CD8-positive, alpha-beta memory T cell (primary cell): Measurements from ENCODE around the gene IARS1. TPM values are rescaled to one million over a fixed set of nuclear protein-coding genes. Genes with fewer than 3 reads are reported as not detected.
A peak's percentile ranks its signal among the peaks of the same experiment; 100 is the strongest.

Experiments
- CTCF ChIA-PET: fragments of 350-600 bp; sonication (Branson Sonifier 250); formaldehyde crosslinking; loops from one replicate; lab custom pipeline; 2021; ENCODE audit warnings: antibody characterized with exemption; lab: Charles Lee
- POLR2A ChIA-PET: fragments of 350-600 bp; sonication (Branson Sonifier 250); formaldehyde crosslinking; loops from one replicate; lab custom pipeline; 2021; ENCODE audit warnings: antibody characterized with exemption; lab: Charles Lee
- DNase-seq, 5 donors: peaks; one replicate each; pipeline versions ENCODE4 v3.0.0 to v3.0.0-alpha.2; 2020 to 2022; ENCODE audit warnings: mixed read lengths in 1 of 5
- H3K27ac ChIP-seq: one replicate; pipeline ENCODE4 v1.7.0; 2013; ENCODE audit warnings: low read depth, mild to moderate bottlenecking, low read length, moderate library complexity
- H3K27me3 ChIP-seq: 2 replicates; pipeline ENCODE4 v1.7.0; 2013; ENCODE audit warnings: low read length, mild to moderate bottlenecking; ENCODE audit not compliant: insufficient read depth, poor library complexity, severe bottlenecking
- H3K36me3 ChIP-seq: 2 replicates; pipeline ENCODE4 v1.7.0; 2013; ENCODE audit warnings: mild to moderate bottlenecking, low read length, moderate library complexity; ENCODE audit not compliant: insufficient read depth
- H3K4me1 ChIP-seq: 2 replicates; pipeline ENCODE4 v1.7.0; 2013; ENCODE audit warnings: mild to moderate bottlenecking, low read length, moderate library complexity; ENCODE audit not compliant: insufficient read depth
- H3K4me3 ChIP-seq: 2 replicates; pipeline ENCODE4 v1.7.0; 2013; ENCODE audit warnings: mild to moderate bottlenecking, low read length
- H3K9me3 ChIP-seq: 2 replicates; pipeline ENCODE4 v1.7.0; 2013; ENCODE audit warnings: mild to moderate bottlenecking, low read length
- H3K27ac Mint-ChIP-seq, 8 donors: one replicate each; pipeline ENCODE4 v1.8.0; 2020 to 2021; ENCODE audit warnings: mixed read lengths in 8 of 8, mild to moderate bottlenecking in 6 of 8, inconsistent platforms in 3 of 8, moderate library complexity in 3 of 8
- H3K27me3 Mint-ChIP-seq, 2 donors: one replicate each; pipeline ENCODE4 v1.8.0; 2020 to 2021; ENCODE audit warnings: mixed read lengths in 2 of 2, mild to moderate bottlenecking in 1 of 2, moderate library complexity in 1 of 2
- H3K36me3 Mint-ChIP-seq, 3 donors: one replicate each; pipeline ENCODE4 v1.8.0; 2020 to 2021; ENCODE audit warnings: mixed read lengths in 3 of 3, inconsistent platforms in 1 of 3, mild to moderate bottlenecking in 1 of 3
- H3K4me1 Mint-ChIP-seq, 3 donors: one replicate each; pipeline ENCODE4 v1.8.0; 2020 to 2021; ENCODE audit warnings: mixed read lengths in 3 of 3, inconsistent platforms in 1 of 3, mild to moderate bottlenecking in 1 of 3
- H3K4me3 Mint-ChIP-seq, 7 donors: one replicate each; pipeline ENCODE4 v1.8.0; 2020 to 2021; ENCODE audit warnings: mixed read lengths in 7 of 7, mild to moderate bottlenecking in 6 of 7, moderate library complexity in 4 of 7, inconsistent platforms in 2 of 7
- H3K9me3 Mint-ChIP-seq, 5 donors: one replicate each; pipeline ENCODE4 v1.8.0; 2020 to 2022; ENCODE audit warnings: mixed read lengths in 5 of 5, mild to moderate bottlenecking in 3 of 5, moderate library complexity in 2 of 5, inconsistent platforms in 1 of 5
- polyA plus RNA-seq: library from polyadenylated mRNA; unstranded; fragments of 300-500 nt; fragmentation: Illumina TruSeq; gene quantifications from one replicate; pipeline ENCODE4 v1.2.3, GENCODE V29; 2021
- total RNA-seq, 2 experiments: library from RNA; stranded (reverse); gene quantifications; one replicate each; pipeline ENCODE4 v1.2.3, GENCODE V29; 2021

The IARS1 gene
- total and polyA plus RNA-seq, 3 experiments from 2014 or later, result 60.3 to 230 (median 227) TPM

DNA sequence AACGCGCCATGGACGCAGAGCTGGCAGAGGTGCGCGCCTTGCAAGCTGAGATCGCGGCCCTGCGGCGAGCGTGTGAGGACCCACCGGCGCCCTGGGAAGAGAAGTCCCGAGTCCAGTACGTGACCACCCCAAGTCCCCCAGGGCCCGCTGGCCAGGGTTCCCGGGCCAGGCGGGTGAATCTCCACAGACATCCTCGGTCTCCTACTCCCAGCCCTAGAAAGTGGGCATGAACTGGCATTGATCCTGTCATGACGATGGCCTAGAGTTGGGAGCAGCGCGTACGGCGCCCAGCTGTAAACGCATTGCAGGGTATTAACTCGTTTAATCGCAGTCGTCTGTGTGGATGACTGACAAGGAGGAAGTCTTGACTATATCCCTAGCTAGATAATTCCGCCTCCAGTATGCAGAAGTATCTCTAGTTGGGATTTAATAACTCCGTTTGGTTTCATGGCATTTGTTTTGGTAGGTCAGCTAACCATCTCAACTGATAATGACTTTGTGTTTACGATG is 32.5 kb upstream of the IARS1 start:
- POLR2A ChIA-PET, result interaction anchor here (1.0 to 1.8 kb wide), 2 partner anchors 34 to 211 kb away, joined by 5 to 7 read pairs; partner anchors contain the start of gene SPTLC1
- H3K36me3 ChIP-seq, result peaks cover 8% of the 10 kb centered on the region
- Mint-ChIP-seq H3K9me3 (no peaks in the 10 kb centered on the region), H3K36me3 (peaks cover 0 to 35% (median 7%) of the 10 kb centered on the region in 3 donors), H3K4me1 (peaks cover 28 to 42% (median 40%) of the 10 kb centered on the region in 3 donors), H3K27ac (peak overlapping the region; percentile 92 to 100 (median 98)), H3K27me3 (peaks cover 0 to 2% of the 10 kb centered on the region in 2 donors), H3K4me3 (peak overlapping the region; percentile 96 to 100 (median 97))
- DNase-seq, result no peak
- peaks cover 22% of the 10 kb centered on the region for H3K4me1 ChIP-seq
- H3K27ac ChIP-seq, result peak overlapping the region; percentile 98
- CTCF ChIA-PET, result no interaction called here
- H3K27me3 ChIP-seq, result no peaks in the 10 kb centered on the region
- peak overlapping the region; percentile 87 for H3K4me3 ChIP-seq
- H3K9me3 ChIP-seq, result no peaks in the 10 kb centered on the region

DNA sequence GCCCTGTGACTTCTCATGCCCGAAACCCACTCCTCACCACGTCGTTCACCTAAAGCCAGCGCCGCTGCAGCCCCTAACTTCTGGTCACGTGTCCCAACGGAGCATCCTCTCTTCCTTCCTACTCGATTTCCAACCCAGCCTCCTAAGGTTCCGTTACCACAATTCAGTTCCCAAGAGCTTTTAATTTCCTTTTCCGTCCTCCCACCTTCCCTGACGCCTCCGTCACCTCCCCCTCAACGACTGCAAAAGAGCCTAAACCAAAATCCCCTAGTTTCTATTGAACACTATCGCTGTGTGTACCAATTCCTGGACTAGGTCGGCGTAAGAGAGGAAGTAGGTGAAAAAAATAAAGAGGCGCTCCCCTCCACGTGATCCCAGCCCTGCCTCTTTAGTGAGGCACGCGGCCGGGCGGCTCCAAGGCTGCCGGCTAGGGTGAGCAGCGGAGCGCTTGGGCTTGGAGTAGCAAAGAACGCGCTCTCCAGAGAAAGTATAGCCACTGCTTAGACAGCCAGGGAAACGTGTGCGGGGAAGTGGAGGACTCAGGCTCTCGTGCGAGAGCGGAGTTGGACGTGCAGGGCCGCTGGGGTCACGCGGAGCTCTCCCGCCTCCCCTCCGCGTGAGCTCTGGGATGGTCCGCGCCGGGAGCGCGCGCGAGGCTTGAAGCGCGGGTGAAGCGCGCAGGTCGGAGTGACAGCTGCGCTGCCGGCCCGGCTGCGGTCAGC is 31.9 kb upstream of the IARS1 start, which contains the start of the genes CENPP and NOL8:
Gene CENPP, plus strand, starts transcription at position 685 of the 722 bp plus-strand sequence.
Gene NOL8, minus strand, starts transcription at position 82 of the 722 bp plus-strand sequence. CDS start 1,189 bp downstream, outside the sequence.
- H3K27me3 ChIP-seq, result no peaks in the 10 kb centered on the region
- peak within 1 kb of the TSS; percentile 87 for H3K4me3 ChIP-seq
- H3K27ac ChIP-seq, result peak within 1 kb of the TSS; percentile 98
- H3K4me3 Mint-ChIP-seq, result peak within 1 kb of the TSS; percentile 96 to 100 (median 97)
- no peaks in the 10 kb centered on the region for H3K9me3 ChIP-seq
- H3K4me1 Mint-ChIP-seq, result peaks cover 28 to 43% (median 42%) of the 10 kb centered on the region in 3 donors
- peaks cover 0 to 2% of the 10 kb centered on the region in 2 donors for H3K27me3 Mint-ChIP-seq
- peak within 1 kb of the TSS; percentile 92 to 100 (median 98) for H3K27ac Mint-ChIP-seq
- CTCF ChIA-PET, result no interaction called here
- peaks cover 22% of the 10 kb centered on the region for H3K4me1 ChIP-seq
- DNase-seq, result peak; percentile 73 to 90 (median 87)
- H3K9me3 Mint-ChIP-seq, result no peaks in the 10 kb centered on the region
- POLR2A ChIA-PET, result interaction anchor here (0.5 to 1.8 kb wide), 6 partner anchors 34 to 1241 kb away, joined by 3 to 7 read pairs (median 5); partner anchors contain the start of genes IPPK and SPTLC1
- peaks cover 12% of the 10 kb centered on the region for H3K36me3 ChIP-seq
- H3K36me3 Mint-ChIP-seq, result peaks cover 0 to 39% (median 9%) of the 10 kb centered on the region in 3 donors

DNA sequence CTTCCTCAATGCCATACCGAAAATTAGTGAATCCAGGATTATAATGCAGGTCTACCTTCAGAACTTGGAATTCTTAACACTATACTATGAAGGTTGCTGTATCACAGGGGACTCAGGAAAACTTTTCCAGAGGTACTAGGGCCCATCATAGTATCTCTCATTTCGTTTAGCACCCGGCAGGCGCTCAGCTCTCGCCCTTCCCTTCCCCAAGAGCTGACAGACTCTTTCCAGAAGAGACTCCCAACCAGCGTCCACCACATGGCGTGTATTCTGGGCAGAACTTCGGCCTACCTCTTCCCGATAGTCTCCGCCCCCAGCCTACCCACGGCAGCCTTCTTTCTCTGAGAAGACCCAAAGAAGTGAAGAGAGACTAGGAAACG is 31.4 kb upstream of the IARS1 start:
- CTCF ChIA-PET, result no interaction called here
- Histone ChIP-seq H3K9me3 (no peaks in the 10 kb centered on the region), H3K36me3 (peaks cover 15% of the 10 kb centered on the region), H3K4me1 (peaks cover 22% of the 10 kb centered on the region), H3K27ac (peak overlapping the region; percentile 98), H3K27me3 (no peaks in the 10 kb centered on the region), H3K4me3 (peak overlapping the region; percentile 87)
- H3K27me3 Mint-ChIP-seq, result peaks cover 0 to 2% of the 10 kb centered on the region in 2 donors
- H3K27ac Mint-ChIP-seq, result peak overlapping the region; percentile 92 to 100 (median 98)
- H3K36me3 Mint-ChIP-seq, result peaks cover 0 to 44% (median 10%) of the 10 kb centered on the region in 3 donors
- H3K4me3 Mint-ChIP-seq, result peak overlapping the region; percentile 96 to 100 (median 97)
- peaks cover 28 to 43% (median 42%) of the 10 kb centered on the region in 3 donors for H3K4me1 Mint-ChIP-seq
- no peak for DNase-seq
- POLR2A ChIA-PET, result interaction anchor here (0.5 to 1.8 kb wide), 4 partner anchors 118 to 1242 kb away, joined by 3 to 7 read pairs (median 4); partner anchors contain the start of genes IPPK and SPTLC1
- no peaks in the 10 kb centered on the region for H3K9me3 Mint-ChIP-seq

DNA sequence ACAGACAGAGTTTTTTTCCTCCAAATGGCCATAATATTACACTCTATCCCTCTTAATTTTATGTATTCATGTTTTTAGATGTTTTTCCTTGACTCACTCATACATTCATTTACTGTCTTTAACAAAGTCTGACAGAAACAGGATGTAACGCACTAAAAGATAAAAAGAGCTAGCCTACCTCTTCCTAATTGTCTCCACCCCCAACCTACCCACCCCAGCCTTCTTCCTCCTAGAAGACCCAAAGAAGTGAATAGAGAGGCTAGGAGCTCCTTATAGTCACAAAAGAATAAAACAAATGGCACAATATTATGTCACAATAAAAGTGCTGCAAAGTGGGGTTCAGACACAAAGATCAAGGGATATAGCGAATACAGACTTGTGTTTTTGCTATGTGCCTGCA is 30.9 kb upstream of the IARS1 start:
- POLR2A ChIA-PET, result no interaction called here
- Mint-ChIP-seq H3K4me3 (peak overlapping the region; percentile 96 to 100 (median 97)), H3K4me1 (peaks cover 28 to 43% (median 42%) of the 10 kb centered on the region in 3 donors), H3K27me3 (peaks cover 0 to 2% of the 10 kb centered on the region in 2 donors), H3K27ac (peak overlapping the region; percentile 92 to 100 (median 98)), H3K9me3 (no peaks in the 10 kb centered on the region), H3K36me3 (peaks cover 0 to 49% (median 12%) of the 10 kb centered on the region in 3 donors)
- CTCF ChIA-PET, result no interaction called here
- DNase-seq, result no peak
- Histone ChIP-seq H3K4me1 (peaks cover 22% of the 10 kb centered on the region), H3K27ac (peak overlapping the region; percentile 98), H3K9me3 (no peaks in the 10 kb centered on the region), H3K4me3 (peak overlapping the region; percentile 87), H3K27me3 (no peaks in the 10 kb centered on the region), H3K36me3 (peaks cover 18% of the 10 kb centered on the region)

DNA sequence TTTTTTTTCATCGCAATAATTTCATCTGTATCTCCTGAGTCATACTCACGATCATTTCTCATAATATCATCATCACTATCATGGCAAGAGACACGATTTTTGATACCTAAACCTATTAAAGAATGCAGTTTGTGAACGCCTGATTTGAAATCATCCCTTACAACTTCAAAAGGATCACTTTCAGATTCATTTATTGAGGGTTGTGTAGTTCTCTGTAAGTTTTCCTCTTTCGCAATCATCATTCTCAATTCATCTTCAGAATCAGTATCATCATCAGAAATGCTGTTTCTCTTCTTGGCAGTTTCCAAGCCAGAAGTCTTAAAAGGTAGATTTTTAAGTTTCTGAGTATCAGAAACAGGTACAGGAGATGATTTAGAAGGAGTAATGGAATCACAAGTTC is 22.0 kb upstream of the IARS1 start:
- H3K4me3 ChIP-seq, result no peak overlapping the region
- peaks cover 38% of the 10 kb centered on the region for H3K36me3 ChIP-seq
- Mint-ChIP-seq H3K27ac (peak overlapping the region in 1 of 8 donors; percentile 22), H3K27me3 (no peaks in the 10 kb centered on the region), H3K4me1 (peaks cover 26 to 38% (median 33%) of the 10 kb centered on the region in 3 donors), H3K9me3 (no peaks in the 10 kb centered on the region), H3K36me3 (peaks cover 4 to 84% (median 36%) of the 10 kb centered on the region in 3 donors), H3K4me3 (no peak overlapping the region)
- CTCF ChIA-PET, result no interaction called here
- no peak overlapping the region for H3K27ac ChIP-seq
- POLR2A ChIA-PET, result no interaction called here
- H3K4me1 ChIP-seq, result peaks cover 4% of the 10 kb centered on the region
- no peaks in the 10 kb centered on the region for H3K27me3 ChIP-seq
- no peak for DNase-seq
- H3K9me3 ChIP-seq, result no peaks in the 10 kb centered on the region

DNA sequence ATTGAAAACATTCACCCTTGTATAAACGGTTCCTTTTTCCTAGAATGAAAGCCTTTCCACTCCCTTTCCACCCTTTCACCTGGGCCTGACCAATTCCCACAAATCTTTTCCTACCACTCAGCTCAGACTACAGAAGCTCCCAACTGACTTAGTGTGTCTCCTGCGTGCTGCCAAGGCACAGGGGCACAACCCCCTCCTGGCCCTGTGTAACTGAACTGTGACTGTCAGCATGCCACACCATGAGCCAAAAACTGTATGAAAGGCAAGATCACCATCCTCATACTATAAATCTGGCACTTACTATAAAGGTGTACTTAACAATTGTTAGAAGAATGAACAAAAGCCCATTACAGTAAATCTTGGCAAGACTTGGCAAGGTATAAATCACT is 20.1 kb upstream of the IARS1 start:
- Histone ChIP-seq H3K36me3 (peaks cover 49% of the 10 kb centered on the region), H3K4me1 (peaks cover 4% of the 10 kb centered on the region), H3K27me3 (no peaks in the 10 kb centered on the region), H3K27ac (no peak overlapping the region), H3K9me3 (no peaks in the 10 kb centered on the region), H3K4me3 (no peak overlapping the region)
- Mint-ChIP-seq H3K27me3 (no peaks in the 10 kb centered on the region), H3K9me3 (no peaks in the 10 kb centered on the region), H3K36me3 (peaks cover 8 to 84% (median 41%) of the 10 kb centered on the region in 3 donors), H3K4me1 (peaks cover 28 to 43% (median 33%) of the 10 kb centered on the region in 3 donors), H3K4me3 (peak overlapping the region in 1 of 7 donors; percentile 28), H3K27ac (peak overlapping the region in 4 of 8 donors; percentile 1 to 64 (median 41))
- POLR2A ChIA-PET, result no interaction called here
- CTCF ChIA-PET, result no interaction called here
- no peak for DNase-seq

DNA sequence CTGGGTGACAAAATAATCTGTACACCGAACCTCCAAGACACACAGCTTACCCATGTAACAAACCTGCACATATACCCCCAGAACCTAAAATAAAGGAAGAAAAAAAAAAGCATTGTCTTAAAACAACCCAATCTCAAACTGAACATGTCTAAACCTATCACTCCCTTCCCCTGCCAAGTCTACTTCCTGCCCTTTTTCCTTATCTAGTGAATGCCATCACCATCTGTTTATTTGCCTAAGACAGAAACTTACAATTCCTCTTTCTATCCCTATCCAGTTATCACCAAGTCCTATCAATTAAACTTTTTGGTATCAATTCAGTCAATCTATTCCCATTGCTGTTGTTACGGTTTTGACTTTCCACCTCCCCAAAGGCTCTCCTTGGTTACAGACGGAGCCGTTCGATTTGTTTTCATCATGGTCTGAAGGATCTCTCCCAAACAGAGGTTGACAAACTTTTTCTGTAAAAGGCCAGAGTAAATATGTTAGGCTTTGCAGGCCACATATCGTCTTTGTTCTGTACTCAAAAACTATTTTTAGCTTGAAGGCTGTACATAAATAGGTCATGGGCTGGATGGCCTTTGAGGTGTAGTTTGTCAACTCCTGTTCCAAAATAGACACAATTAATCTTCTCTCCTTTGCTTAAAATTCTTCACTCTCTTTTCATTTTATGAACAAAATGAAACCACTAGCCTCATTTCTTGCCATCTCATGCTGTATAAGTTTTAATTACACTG is 19.6 kb upstream of the IARS1 start:
- H3K27ac ChIP-seq, result no peak overlapping the region
- Mint-ChIP-seq H3K4me3 (no peak overlapping the region), H3K27me3 (peaks cover 0 to 1% of the 10 kb centered on the region in 2 donors), H3K4me1 (peaks cover 30 to 43% (median 33%) of the 10 kb centered on the region in 3 donors), H3K9me3 (no peaks in the 10 kb centered on the region), H3K36me3 (peaks cover 8 to 84% (median 44%) of the 10 kb centered on the region in 3 donors), H3K27ac (peak overlapping the region in 5 of 8 donors; percentile 1 to 72 (median 5))
- CTCF ChIA-PET, result no interaction called here
- POLR2A ChIA-PET, result no interaction called here
- no peak for DNase-seq
- peaks cover 49% of the 10 kb centered on the region for H3K36me3 ChIP-seq
- no peaks in the 10 kb centered on the region for H3K27me3 ChIP-seq
- H3K4me3 ChIP-seq, result no peak overlapping the region
- H3K9me3 ChIP-seq, result no peaks in the 10 kb centered on the region
- H3K4me1 ChIP-seq, result peaks cover 4% of the 10 kb centered on the region
